K562 (cell line): Measurements from ENCODE around the gene GSTM5. TPM values are rescaled to one million over a fixed set of nuclear protein-coding genes. Genes with fewer than 3 reads are reported as not detected.
A peak's percentile ranks its signal among the peaks of the same experiment; 100 is the strongest.

ENCODE experiments used
- ESRRA ChIP-seq: fragments of 450-650 bp; IDR thresholded peaks from 2 replicates; pipeline ENCODE4 v1.6.1; 2014; ENCODE audit warnings: low read depth, mild to moderate bottlenecking, moderate library complexity, borderline replicate concordance
- JUND ChIP-seq, 2 experiments: IDR thresholded peaks; 2 replicates in 1 of 2; 3 replicates in 1 of 2; pipeline ENCODE4 v1.6.1; 2011; ENCODE audit warnings: borderline replicate concordance in 2 of 2, low read depth in 2 of 2, low read length in 2 of 2, improper control_type of control experiment in 1 of 2, missing biosample characterization in 1 of 2, missing genetic modification characterization in 1 of 2, missing genetic modification reagents in 1 of 2
- KAT8 ChIP-seq: fragments of 450-650 bp; IDR thresholded peaks from 2 replicates; pipeline ENCODE4 v1.6.1; 2016; ENCODE audit warnings: low read depth, mild to moderate bottlenecking
- MTA1 ChIP-seq: fragments of 450-650 bp; IDR thresholded peaks from 2 replicates; pipeline ENCODE4 v1.6.1; 2017; ENCODE audit warnings: borderline replicate concordance
- NBN ChIP-seq: fragments of 450-650 bp; IDR thresholded peaks from 2 replicates; pipeline ENCODE4 v1.6.1; 2016; ENCODE audit warnings: low read depth, mild to moderate bottlenecking
- PTRF ChIP-seq: fragments of 450-650 bp; IDR thresholded peaks from 2 replicates; pipeline ENCODE4 v1.6.1; 2016; ENCODE audit warnings: mild to moderate bottlenecking, missing genetic modification characterization, missing compliant biosample characterization
- SIN3A ChIP-seq, 2 experiments: fragments of 150-350 bp in 1 of 2; IDR thresholded peaks; 2 replicates each; pipeline ENCODE4 v1.6.1; 2011 to 2016; ENCODE audit warnings: borderline replicate concordance in 2 of 2, low read depth in 2 of 2, low read length in 2 of 2, mild to moderate bottlenecking in 2 of 2, moderate library complexity in 2 of 2; ENCODE audit not compliant: control insufficient read depth in 1 of 2
- SMARCE1 ChIP-seq: fragments of 450-650 bp; IDR thresholded peaks from 2 replicates; pipeline ENCODE4 v1.7.1; 2016; ENCODE audit warnings: mild to moderate bottlenecking
- STAT5B ChIP-seq: fragments of 250-450 bp; sonication (Bioruptor Pico); IDR thresholded peaks from 2 replicates; pipeline ENCODE4 v1.8.0; 2021; ENCODE audit warnings: mild to moderate bottlenecking, inconsistent platforms
- TBP ChIP-seq: optimal IDR thresholded peaks from 2 replicates; pipeline ENCODE3; 2011; ENCODE audit warnings: low read depth, low read length, improper control_type of control experiment
- TRIM24 ChIP-seq, 2 experiments: fragments of 450-650 bp; IDR thresholded peaks; 2 replicates each; pipeline ENCODE4 v1.6.1; 2016
- ZC3H8 ChIP-seq: fragments of 450-650 bp; IDR thresholded peaks from 2 replicates; pipeline ENCODE4 v1.6.1; 2017
- ZNF174 ChIP-seq: fragments of 250-450 bp; sonication (Bioruptor Pico); IDR thresholded peaks from 2 replicates; pipeline ENCODE4 v1.4.0; 2020; ENCODE audit warnings: mild to moderate bottlenecking
- ZNF707 ChIP-seq: fragments of 250-450 bp; sonication (Bioruptor Pico); conservative IDR thresholded peaks from 2 replicates; pipeline ENCODE4 v1.8.0; 2022; ENCODE audit warnings: inconsistent platforms, mild to moderate bottlenecking, moderate library complexity
- polyA plus RNA-seq, 8 experiments: library from polyadenylated mRNA; depleted of rRNA in 4 of 8; stranded (reverse) in 5 of 8; unstranded in 3 of 8; fragments of >200 nt; fragmentation: Nextera tagmentation in 2 of 8; fragmentation: Illumina TruSeq in 1 of 8; extraction: Ambion mirVana in 2 of 8; extraction: Trizol in 1 of 8; gene quantifications; 2 replicates each; pipeline versions ENCODE4 v1.2.1 to v1.2.3, GENCODE V29; 2011 to 2014; ENCODE audit warnings: inconsistent platforms in 1 of 8, missing spikeins in 1 of 8
- total RNA-seq, 7 experiments: library from RNA; depleted of rRNA in 6 of 7; stranded (reverse); fragments of >200 nt in 6 of 7; fragmentation: Illumina TruSeq in 2 of 7; extraction: Trizol in 2 of 7; gene quantifications; 2 replicates each; pipeline versions ENCODE4 v1.2.1 to v1.2.3, GENCODE V29; 2011 to 2021; ENCODE audit warnings: low replicate concordance in 1 of 7
- TF ChIP-seq, protein P1 (sequence below): fragments of 450-650 bp; IDR thresholded peaks from 2 replicates; pipeline ENCODE4 v1.6.1; 2016; ENCODE audit warnings: borderline replicate concordance
- TF ChIP-seq, protein P2 (sequence below): fragments of 200-800 bp; sonication (Bioruptor generic); IDR thresholded peaks from 2 replicates; pipeline ENCODE4 v1.6.1; 2017; ENCODE audit warnings: missing genetic modification characterization, missing compliant biosample characterization
- TF ChIP-seq, protein P3 (sequence below): fragments of 450-650 bp; IDR thresholded peaks from 2 replicates; pipeline ENCODE4 v1.6.1; 2016; ENCODE audit warnings: low read depth

GSTM5 gene
- total and polyA plus RNA-seq, 9 of the 15 experiments (the other 6 are each of a cell fraction or from before 2014, with no cell fraction given): not detected

DNA sequence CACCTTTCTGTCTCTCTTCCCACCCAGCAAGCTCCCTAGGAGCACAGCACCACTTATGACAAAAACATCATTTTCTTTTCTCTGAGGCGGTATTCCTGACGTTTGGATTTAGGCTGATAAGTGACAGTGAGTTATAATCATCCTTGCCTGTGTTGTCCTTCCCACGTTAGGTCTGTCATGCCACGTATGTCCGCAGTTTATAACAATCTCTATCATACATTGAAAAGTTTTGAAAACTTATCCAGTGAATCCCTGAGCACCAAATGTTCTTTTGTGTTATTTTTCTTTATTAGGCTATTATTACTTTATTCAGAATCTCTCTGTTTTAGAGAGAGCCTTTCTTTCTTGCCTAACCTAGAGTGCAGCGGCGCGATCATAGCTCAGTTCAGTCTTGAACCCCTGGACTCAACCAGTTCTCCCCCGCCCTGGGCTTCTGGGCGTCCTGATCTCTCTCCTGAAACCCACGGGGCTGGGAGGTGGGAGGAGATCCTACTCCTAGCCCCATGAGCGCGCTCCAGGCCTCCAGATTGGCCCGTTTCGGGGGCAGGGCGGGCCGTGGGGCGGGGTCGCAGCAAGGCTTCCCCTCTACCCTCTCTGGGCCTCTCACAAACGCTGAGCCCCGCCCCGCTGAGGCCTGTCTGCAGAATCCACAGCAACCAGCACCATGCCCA lies 44.5 kb upstream of the GSTM5 start, which contains the start of gene GSTM2 (continued):
- TF ChIP-seq, protein P1, sequence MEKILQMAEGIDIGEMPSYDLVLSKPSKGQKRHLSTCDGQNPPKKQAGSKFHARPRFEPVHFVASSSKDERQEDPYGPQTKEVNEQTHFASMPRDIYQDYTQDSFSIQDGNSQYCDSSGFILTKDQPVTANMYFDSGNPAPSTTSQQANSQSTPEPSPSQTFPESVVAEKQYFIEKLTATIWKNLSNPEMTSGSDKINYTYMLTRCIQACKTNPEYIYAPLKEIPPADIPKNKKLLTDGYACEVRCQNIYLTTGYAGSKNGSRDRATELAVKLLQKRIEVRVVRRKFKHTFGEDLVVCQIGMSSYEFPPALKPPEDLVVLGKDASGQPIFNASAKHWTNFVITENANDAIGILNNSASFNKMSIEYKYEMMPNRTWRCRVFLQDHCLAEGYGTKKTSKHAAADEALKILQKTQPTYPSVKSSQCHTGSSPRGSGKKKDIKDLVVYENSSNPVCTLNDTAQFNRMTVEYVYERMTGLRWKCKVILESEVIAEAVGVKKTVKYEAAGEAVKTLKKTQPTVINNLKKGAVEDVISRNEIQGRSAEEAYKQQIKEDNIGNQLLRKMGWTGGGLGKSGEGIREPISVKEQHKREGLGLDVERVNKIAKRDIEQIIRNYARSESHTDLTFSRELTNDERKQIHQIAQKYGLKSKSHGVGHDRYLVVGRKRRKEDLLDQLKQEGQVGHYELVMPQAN: no peak
- TF ChIP-seq ZNF174 (no peak), KAT8 (no peak), TRIM24 (IDR thresholded peaks at IDR 0.05) (no peak), PTRF (tag) (no peak), TBP (peak; percentile 84), SIN3A (IDR thresholded peaks at IDR 0.05; ENCODE audit: borderline replicate concordance in 2 of 2, control insufficient read depth in 1 of 2, low read depth in 2 of 2, low read length in 2 of 2) (0 out of 4 replicates have a peak, but pooled peaks of 1 of the 2 experiments have one; percentile 18), ZC3H8 (no peak), NBN (no peak), MTA1 (no peak), SMARCE1 (no peak), STAT5B (CRISPR knock-in tag) (no peak), JUND (IDR thresholded peaks at IDR 0.05; ENCODE audit: borderline replicate concordance, low read depth, low read length) (peak; percentile 3; the same call in 1 of the 2 replicates), JUND (tag; IDR thresholded peaks at IDR 0.05; ENCODE audit: borderline replicate concordance, low read depth, low read length) (no peak; the same call in 2 of the 3 replicates), ESRRA (no peak), ZNF707 (CRISPR knock-in tag) (no peak)
- TF ChIP-seq, protein P2, sequence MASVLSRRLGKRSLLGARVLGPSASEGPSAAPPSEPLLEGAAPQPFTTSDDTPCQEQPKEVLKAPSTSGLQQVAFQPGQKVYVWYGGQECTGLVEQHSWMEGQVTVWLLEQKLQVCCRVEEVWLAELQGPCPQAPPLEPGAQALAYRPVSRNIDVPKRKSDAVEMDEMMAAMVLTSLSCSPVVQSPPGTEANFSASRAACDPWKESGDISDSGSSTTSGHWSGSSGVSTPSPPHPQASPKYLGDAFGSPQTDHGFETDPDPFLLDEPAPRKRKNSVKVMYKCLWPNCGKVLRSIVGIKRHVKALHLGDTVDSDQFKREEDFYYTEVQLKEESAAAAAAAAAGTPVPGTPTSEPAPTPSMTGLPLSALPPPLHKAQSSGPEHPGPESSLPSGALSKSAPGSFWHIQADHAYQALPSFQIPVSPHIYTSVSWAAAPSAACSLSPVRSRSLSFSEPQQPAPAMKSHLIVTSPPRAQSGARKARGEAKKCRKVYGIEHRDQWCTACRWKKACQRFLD (CRISPR knock-in tag): no peak
- TF ChIP-seq, protein P3, sequence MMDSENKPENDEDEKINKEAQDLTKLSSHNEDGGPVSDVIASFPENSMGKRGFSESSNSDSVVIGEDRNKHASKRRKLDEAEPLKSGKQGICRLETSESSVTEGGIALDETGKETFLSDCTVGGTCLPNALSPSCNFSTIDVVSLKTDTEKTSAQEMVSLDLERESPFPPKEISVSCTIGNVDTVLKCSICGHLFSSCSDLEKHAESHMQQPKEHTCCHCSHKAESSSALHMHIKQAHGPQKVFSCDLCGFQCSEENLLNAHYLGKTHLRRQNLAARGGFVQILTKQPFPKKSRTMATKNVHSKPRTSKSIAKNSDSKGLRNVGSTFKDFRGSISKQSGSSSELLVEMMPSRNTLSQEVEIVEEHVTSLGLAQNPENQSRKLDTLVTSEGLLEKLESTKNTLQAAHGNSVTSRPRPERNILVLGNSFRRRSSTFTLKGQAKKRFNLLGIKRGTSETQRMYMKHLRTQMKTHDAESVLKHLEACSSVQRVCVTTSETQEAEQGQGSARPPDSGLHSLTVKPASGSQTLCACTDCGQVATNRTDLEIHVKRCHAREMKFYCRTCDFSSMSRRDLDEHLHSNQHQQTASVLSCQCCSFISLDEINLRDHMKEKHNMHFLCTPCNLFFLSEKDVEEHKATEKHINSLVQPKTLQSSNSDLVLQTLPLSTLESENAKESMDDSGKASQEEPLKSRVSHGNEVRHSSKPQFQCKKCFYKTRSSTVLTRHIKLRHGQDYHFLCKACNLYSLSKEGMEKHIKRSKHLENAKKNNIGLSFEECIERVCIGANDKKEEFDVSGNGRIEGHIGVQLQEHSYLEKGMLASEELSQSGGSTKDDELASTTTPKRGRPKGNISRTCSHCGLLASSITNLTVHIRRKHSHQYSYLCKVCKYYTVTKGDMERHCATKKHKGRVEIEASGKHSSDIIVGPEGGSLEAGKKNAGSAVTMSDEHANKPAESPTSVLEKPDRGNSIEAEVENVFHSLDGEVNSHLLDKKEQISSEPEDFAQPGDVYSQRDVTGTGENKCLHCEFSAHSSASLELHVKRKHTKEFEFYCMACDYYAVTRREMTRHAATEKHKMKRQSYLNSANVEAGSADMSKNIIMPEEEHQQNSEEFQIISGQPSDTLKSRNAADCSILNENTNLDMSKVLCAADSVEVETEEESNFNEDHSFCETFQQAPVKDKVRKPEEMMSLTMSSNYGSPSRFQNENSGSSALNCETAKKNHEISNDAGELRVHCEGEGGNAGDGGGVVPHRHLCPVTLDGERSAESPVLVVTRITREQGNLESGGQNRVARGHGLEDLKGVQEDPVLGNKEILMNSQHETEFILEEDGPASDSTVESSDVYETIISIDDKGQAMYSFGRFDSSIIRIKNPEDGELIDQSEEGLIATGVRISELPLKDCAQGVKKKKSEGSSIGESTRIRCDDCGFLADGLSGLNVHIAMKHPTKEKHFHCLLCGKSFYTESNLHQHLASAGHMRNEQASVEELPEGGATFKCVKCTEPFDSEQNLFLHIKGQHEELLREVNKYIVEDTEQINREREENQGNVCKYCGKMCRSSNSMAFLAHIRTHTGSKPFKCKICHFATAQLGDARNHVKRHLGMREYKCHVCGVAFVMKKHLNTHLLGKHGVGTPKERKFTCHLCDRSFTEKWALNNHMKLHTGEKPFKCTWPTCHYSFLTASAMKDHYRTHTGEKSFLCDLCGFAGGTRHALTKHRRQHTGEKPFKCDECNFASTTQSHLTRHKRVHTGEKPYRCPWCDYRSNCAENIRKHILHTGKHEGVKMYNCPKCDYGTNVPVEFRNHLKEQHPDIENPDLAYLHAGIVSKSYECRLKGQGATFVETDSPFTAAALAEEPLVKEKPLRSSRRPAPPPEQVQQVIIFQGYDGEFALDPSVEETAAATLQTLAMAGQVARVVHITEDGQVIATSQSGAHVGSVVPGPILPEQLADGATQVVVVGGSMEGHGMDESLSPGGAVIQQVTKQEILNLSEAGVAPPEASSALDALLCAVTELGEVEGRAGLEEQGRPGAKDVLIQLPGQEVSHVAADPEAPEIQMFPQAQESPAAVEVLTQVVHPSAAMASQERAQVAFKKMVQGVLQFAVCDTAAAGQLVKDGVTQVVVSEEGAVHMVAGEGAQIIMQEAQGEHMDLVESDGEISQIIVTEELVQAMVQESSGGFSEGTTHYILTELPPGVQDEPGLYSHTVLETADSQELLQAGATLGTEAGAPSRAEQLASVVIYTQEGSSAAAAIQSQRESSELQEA: no peak
